Gastrocnemius medialis (tissue), 4 donors: Measurements from ENCODE around the gene SEMA4C.

Experiments used
- CTCF ChIP-seq, 5 experiments: fragments of 450-650 bp in 3 of 5; fragments of 200-600 bp in 2 of 5; sonication (generic) in 2 of 5; IDR thresholded peaks in 4 of 5; conservative IDR thresholded peaks in 1 of 5; 1 replicate in 4 of 5; 2 replicates in 1 of 5; pipeline ENCODE4 v1.5.1; 2016 to 2019; ENCODE audit warnings: antibody characterized with exemption in 5 of 5, mild to moderate bottlenecking in 3 of 5, moderate library complexity in 3 of 5
- POLR2A ChIP-seq, 2 donors: fragments of 450-650 bp; IDR thresholded peaks; one replicate each; pipeline ENCODE4 v1.6.1; 2017; ENCODE audit warnings: antibody characterized with exemption in 2 of 2, mild to moderate bottlenecking in 2 of 2, moderate library complexity in 2 of 2

GRCh38 chr2:96837575-96837974 lies 32.3 kb downstream of the SEMA4C start:
- TF ChIP-seq CTCF (IDR thresholded peaks at IDR 0.05 in 4 of 5, conservative IDR thresholded peaks at IDR 0.05 in 1 of 5), result no peak
- TF ChIP-seq POLR2A (IDR thresholded peaks at IDR 0.05), result no peak
